GM12878 (cell line): ENCODE data around the gene FUT8. TPM values are rescaled to one million over a fixed set of nuclear protein-coding genes. Genes with fewer than 3 reads are reported as not detected.
A peak's percentile ranks its signal among the peaks of the same experiment; 100 is the strongest.

Source experiments
- BACH1 ChIP-seq: fragments of 450-650 bp; IDR thresholded peaks from 2 replicates; pipeline ENCODE4 v1.6.1; 2017; ENCODE audit warnings: mild to moderate bottlenecking, borderline replicate concordance
- CHD4 ChIP-seq: fragments of 200-600 bp; sonication (generic); IDR thresholded peaks from 2 replicates; pipeline ENCODE4 v1.6.1; 2016; ENCODE audit warnings: mild to moderate bottlenecking
- E4F1 ChIP-seq: fragments of 450-650 bp; IDR thresholded peaks from 2 replicates; pipeline ENCODE4 v1.6.1; 2018; ENCODE audit warnings: borderline replicate concordance, mild to moderate bottlenecking; ENCODE audit not compliant: partially characterized antibody
- HCFC1 ChIP-seq: fragments of 150-350 bp; IDR thresholded peaks from 2 replicates; pipeline ENCODE4 v1.6.1; 2014; ENCODE audit warnings: low read length
- HDGF ChIP-seq: fragments of 450-650 bp; IDR thresholded peaks from 2 replicates; pipeline ENCODE4 v1.6.1; 2016; ENCODE audit warnings: antibody characterized with exemption
- HSF1 ChIP-seq: fragments of 150-350 bp; IDR thresholded peaks from 2 replicates; pipeline ENCODE4 v1.6.1; 2014; ENCODE audit warnings: mild to moderate bottlenecking, low read depth, low read length
- KAT2A ChIP-seq: conservative IDR thresholded peaks from 2 replicates; pipeline ENCODE4 v1.6.1; 2011; ENCODE audit warnings: low read depth, low read length; ENCODE audit not compliant: control insufficient read depth
- MTA2 ChIP-seq: fragments of 450-650 bp; IDR thresholded peaks from 2 replicates; pipeline ENCODE4 v1.6.1; 2016; ENCODE audit warnings: low read depth, mild to moderate bottlenecking, moderate library complexity
- MYC ChIP-seq: IDR thresholded peaks from 2 replicates; pipeline ENCODE4 v1.6.1; 2011; ENCODE audit warnings: mild to moderate bottlenecking, low read length, moderate library complexity, inconsistent platforms; ENCODE audit not compliant: insufficient read depth, insufficient replicate concordance, insufficient read length, severe bottlenecking
- NFYB ChIP-seq: IDR thresholded peaks from 2 replicates; pipeline ENCODE4 v1.6.1; 2011; ENCODE audit warnings: low read depth, mild to moderate bottlenecking, low read length, improper control_type of control experiment, moderate library complexity; ENCODE audit not compliant: insufficient read depth
- PML ChIP-seq: IDR thresholded peaks from 2 replicates; pipeline ENCODE4 v1.6.1; 2012; ENCODE audit warnings: low read length, inconsistent platforms
- POLR2AphosphoS5 ChIP-seq: IDR thresholded peaks from 2 replicates; pipeline ENCODE4 v1.6.1; 2011; ENCODE audit warnings: mild to moderate bottlenecking, low read length, inconsistent platforms
- POU2F2 ChIP-seq: IDR thresholded peaks from 3 replicates; pipeline ENCODE4 v1.6.1; 2011; ENCODE audit warnings: low read depth, mild to moderate bottlenecking, low read length, borderline replicate concordance
- REST ChIP-seq: IDR thresholded peaks from 2 replicates; pipeline ENCODE4 v1.6.1; 2012; ENCODE audit warnings: mild to moderate bottlenecking, low read depth, low read length
- SIN3A ChIP-seq: IDR thresholded peaks from 2 replicates; pipeline ENCODE4 v1.6.1; 2012; ENCODE audit warnings: low read depth, low read length, improper control_type of control experiment
- SIX5 ChIP-seq: IDR thresholded peaks from 2 replicates; pipeline ENCODE4 v1.6.1; 2011; ENCODE audit warnings: mild to moderate bottlenecking, low read depth, low read length, moderate library complexity; ENCODE audit not compliant: severe bottlenecking
- SMAD5 ChIP-seq: IDR thresholded peaks from 2 replicates; pipeline ENCODE4 v1.6.1; 2016; ENCODE audit warnings: antibody characterized with exemption, low read depth
- SPI1 ChIP-seq: IDR thresholded peaks from 2 replicates; pipeline ENCODE4 v1.6.1; 2011; ENCODE audit warnings: low read depth, mild to moderate bottlenecking, low read length, moderate library complexity, borderline replicate concordance; ENCODE audit not compliant: insufficient read depth
- STAT3 ChIP-seq: IDR thresholded peaks from 2 replicates; pipeline ENCODE4 v1.6.1; 2011; ENCODE audit warnings: low read depth, low read length, improper control_type of control experiment
- TAF1 ChIP-seq: IDR thresholded peaks from 2 replicates; pipeline ENCODE4 v1.6.1; 2011; ENCODE audit warnings: mild to moderate bottlenecking, low read depth, low read length, borderline replicate concordance
- ZZZ3 ChIP-seq: IDR thresholded peaks from 2 replicates; pipeline ENCODE4 v1.6.1; 2011; ENCODE audit warnings: low read depth; ENCODE audit not compliant: control insufficient read depth, insufficient read length
- polyA plus RNA-seq, 11 experiments: library from polyadenylated mRNA; depleted of rRNA in 4 of 11; unstranded in 6 of 11; stranded (reverse) in 5 of 11; fragments of >200 nt; fragmentation: Nextera tagmentation in 4 of 11; fragmentation: Illumina TruSeq in 1 of 11; extraction: Ambion mirVana in 4 of 11; extraction: Trizol in 1 of 11; gene quantifications; 1 replicate in 1 of 11; 2 replicates in 10 of 11; pipeline versions ENCODE4 v1.2.1 to v1.2.3, GENCODE V29; 2011 to 2016; ENCODE audit warnings: inconsistent platforms in 2 of 11, missing spikeins in 2 of 11, low read depth in 1 of 11
- total RNA-seq, 4 experiments: library from RNA; depleted of rRNA in 3 of 4; stranded (reverse); fragments of >200 nt in 3 of 4; fragmentation: Illumina TruSeq in 1 of 4; extraction: Trizol in 1 of 4; gene quantifications; 2 replicates each; pipeline versions ENCODE4 v1.2.1 to v1.2.3, GENCODE V29; 2013 to 2021

FUT8 gene
- total and polyA plus RNA-seq, 10 of the 15 experiments (the other 5 are each of a cell fraction or from before 2014, with no cell fraction given), result 21.3 to 106 (median 66.3) TPM

DNA sequence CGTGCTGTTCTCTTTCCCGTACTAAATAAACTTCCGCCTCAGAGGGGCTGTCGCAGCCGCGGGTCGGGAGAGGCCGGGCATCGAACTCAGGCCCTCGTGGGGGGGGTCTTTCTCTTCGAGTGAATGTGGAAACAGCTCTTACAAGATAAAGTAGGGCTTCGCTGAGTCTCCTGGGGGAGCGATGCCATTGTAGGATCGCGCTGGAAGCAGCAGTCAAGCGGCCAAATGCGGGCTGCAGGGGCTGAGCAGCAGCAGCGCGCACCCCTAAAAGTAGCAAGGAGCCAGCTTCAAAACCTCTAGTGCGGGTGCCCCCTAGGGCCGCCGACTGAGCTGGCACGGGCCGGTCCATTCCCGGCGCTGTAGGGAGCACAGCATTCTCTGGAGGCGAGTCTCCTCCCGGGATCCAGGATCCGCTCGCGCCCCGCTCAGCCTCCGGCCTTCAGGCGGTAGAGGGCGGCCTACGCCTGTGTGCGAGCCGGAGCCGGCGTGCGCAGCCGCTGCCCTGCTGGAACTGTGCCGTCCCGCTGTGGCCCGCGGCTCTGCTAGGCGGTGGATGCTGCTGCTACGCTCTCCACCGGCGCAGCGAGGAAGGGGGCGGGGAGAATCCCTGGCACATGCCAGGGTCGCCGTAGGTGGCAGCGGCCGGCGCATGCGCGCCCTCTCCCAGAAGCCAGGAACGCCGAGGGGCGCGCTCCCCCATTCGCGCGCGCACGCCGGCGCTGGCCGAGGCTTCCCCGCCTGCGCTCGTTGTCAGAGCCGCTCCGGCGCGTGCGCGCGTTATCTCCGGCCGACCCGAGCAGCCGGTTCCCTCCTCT is at the start of gene FUT8 (continued):
- TF ChIP-seq HSF1 (no peak), ZZZ3 (no peak), E4F1 (no peak), HCFC1 (0 out of 2 replicates have a peak, but pooled peaks have one; percentile 16), NFYB (0 out of 2 replicates have a peak, but pooled peaks have one; percentile 6), SPI1 (no peak), CHD4 (no peak), POU2F2 (peak; percentile 58; the same call in 2 of the 3 replicates), SIX5 (no peak), MTA2 (no peak), REST (0 out of 2 replicates have a peak, but pooled peaks have one; percentile 12), KAT2A (no peak), STAT3 (no peak), PML (peak; percentile 66; the same call in 1 of the 2 replicates), SMAD5 (peak; percentile 48; the same call in 1 of the 2 replicates), POLR2AphosphoS5 (peak; percentile 76), SIN3A (no peak), TAF1 (peak; percentile 75), HDGF (no peak), BACH1 (peak; percentile 83), MYC (peak; percentile 73)
